Measurements from ENCODE around the gene IL1RAP.

Gene IL1RAP

GRCh38 chr3:190497811-190498210 is 16.1 kb upstream of the IL1RAP start:
- H3K4me3 ChIP-seq (ENCODE audit: low read depth, low read length) = no peak overlapping the region
- TF ChIP-seq, protein P1, sequence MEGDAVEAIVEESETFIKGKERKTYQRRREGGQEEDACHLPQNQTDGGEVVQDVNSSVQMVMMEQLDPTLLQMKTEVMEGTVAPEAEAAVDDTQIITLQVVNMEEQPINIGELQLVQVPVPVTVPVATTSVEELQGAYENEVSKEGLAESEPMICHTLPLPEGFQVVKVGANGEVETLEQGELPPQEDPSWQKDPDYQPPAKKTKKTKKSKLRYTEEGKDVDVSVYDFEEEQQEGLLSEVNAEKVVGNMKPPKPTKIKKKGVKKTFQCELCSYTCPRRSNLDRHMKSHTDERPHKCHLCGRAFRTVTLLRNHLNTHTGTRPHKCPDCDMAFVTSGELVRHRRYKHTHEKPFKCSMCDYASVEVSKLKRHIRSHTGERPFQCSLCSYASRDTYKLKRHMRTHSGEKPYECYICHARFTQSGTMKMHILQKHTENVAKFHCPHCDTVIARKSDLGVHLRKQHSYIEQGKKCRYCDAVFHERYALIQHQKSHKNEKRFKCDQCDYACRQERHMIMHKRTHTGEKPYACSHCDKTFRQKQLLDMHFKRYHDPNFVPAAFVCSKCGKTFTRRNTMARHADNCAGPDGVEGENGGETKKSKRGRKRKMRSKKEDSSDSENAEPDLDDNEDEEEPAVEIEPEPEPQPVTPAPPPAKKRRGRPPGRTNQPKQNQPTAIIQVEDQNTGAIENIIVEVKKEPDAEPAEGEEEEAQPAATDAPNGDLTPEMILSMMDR (IDR thresholded peaks at IDR 0.05; ENCODE audit: borderline replicate concordance, insufficient read depth, low read depth, low read length) = no peak

- TF ChIP-seq, protein P1 (IDR thresholded peaks at IDR 0.05; ENCODE audit: borderline replicate concordance, insufficient read depth, low read depth, low read length) = no peak
- no peak overlapping the region for H3K4me3 ChIP-seq (ENCODE audit: low read depth, low read length)
Measured at GRCh38 chr3:190498293-190498692, 15.6 kb upstream of the IL1RAP start.

DNA sequence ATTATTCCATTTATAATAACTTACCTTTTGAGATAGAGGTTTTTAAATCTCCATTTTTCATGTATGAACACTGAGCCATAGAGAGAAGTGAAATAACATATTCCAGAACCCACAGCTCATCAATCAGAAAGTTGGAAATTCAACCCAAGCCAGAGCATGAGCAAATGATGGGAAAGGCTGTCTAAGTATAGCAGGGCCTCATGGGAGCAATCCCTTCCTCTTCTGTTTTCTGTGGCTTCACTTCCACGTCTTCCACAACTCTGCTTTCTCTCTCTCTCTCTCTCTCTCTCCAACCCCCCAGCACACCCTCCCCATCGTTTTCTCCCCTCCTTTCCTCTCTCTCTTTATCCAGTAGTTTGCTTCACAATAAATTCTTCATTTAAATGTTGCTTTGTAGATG is 14.8 kb upstream of the IL1RAP start:
- no peak overlapping the region for H3K4me3 ChIP-seq (ENCODE audit: low read depth, low read length)
- TF ChIP-seq, protein P1 (IDR thresholded peaks at IDR 0.05; ENCODE audit: borderline replicate concordance, insufficient read depth, low read depth, low read length) = no peak

GRCh38 chr3:190502946-190503345 is 10.9 kb upstream of the IL1RAP start:
- TF ChIP-seq, protein P1 (IDR thresholded peaks at IDR 0.05; ENCODE audit: borderline replicate concordance, insufficient read depth, low read depth, low read length) = no peak
- H3K4me3 ChIP-seq (ENCODE audit: low read depth, low read length) = no peak overlapping the region

- H3K4me3 ChIP-seq (ENCODE audit: low read depth, low read length) = no peak overlapping the region
- TF ChIP-seq, protein P1 (IDR thresholded peaks at IDR 0.05; ENCODE audit: borderline replicate concordance, insufficient read depth, low read depth, low read length) = no peak
Measured at GRCh38 chr3:190504354-190505125, 9.3 kb upstream of the IL1RAP start.

- no peak overlapping the region for H3K4me3 ChIP-seq (ENCODE audit: low read depth, low read length)
- TF ChIP-seq, protein P1 (IDR thresholded peaks at IDR 0.05; ENCODE audit: borderline replicate concordance, insufficient read depth, low read depth, low read length) = no peak
Measured at GRCh38 chr3:190505381-190506003, 8.4 kb upstream of the IL1RAP start.

GRCh38 chr3:190506271-190506670 is 7.6 kb upstream of the IL1RAP start:
- TF ChIP-seq, protein P1 (IDR thresholded peaks at IDR 0.05; ENCODE audit: borderline replicate concordance, insufficient read depth, low read depth, low read length) = no peak
- no peak overlapping the region for H3K4me3 ChIP-seq (ENCODE audit: low read depth, low read length)
